GM23338 (cell line): Measurements from ENCODE around the gene SMAGP. TPM values are rescaled to one million over a fixed set of nuclear protein-coding genes. Genes with fewer than 3 reads are reported as not detected.
"Not testable (repeated sequence)": the region's sequence is repeated elsewhere in the genome, so short reads cannot be mapped to it uniquely, and the experiment has no call there.

Experiments used
- ATAC-seq: fragments of 200-7000 bp; cut with Tn5 transposase; 3 replicates; pipeline ENCODE4 v1.9.1; 2020
- DNase-seq: peaks from one replicate; pipeline ENCODE4 v3.0.0-alpha.2; 2015; ENCODE audit warnings: low spot score
- H2AFZ ChIP-seq: fragments of 200-600 bp; sonication (generic); 2 replicates; pipeline ENCODE4 v1.8.0; 2016; ENCODE audit warnings: antibody characterized with exemption, mild to moderate bottlenecking, moderate library complexity
- H3F3A ChIP-seq: fragments of 200-600 bp; sonication (generic); replicated peaks from 2 replicates; pipeline ENCODE4 v1.8.0; 2017; ENCODE audit warnings: antibody characterized with exemption, mixed run types, low read depth
- H3K27ac ChIP-seq: fragments of 200-600 bp; sonication (generic); 2 replicates; pipeline ENCODE4 v1.6.1; 2016; ENCODE audit warnings: low read depth
- H3K27me3 ChIP-seq: fragments of 200-600 bp; sonication (generic); 2 replicates; pipeline ENCODE4 v1.8.0; 2016; ENCODE audit warnings: mild to moderate bottlenecking, mixed run types, moderate library complexity; ENCODE audit not compliant: insufficient read depth
- H3K36me3 ChIP-seq: fragments of 200-600 bp; sonication (generic); 2 replicates; pipeline ENCODE4 v1.8.0; 2016; ENCODE audit warnings: mild to moderate bottlenecking; ENCODE audit not compliant: insufficient read depth
- H3K4me1 ChIP-seq: fragments of 200-600 bp; sonication (generic); 2 replicates; pipeline ENCODE4 v1.8.0; 2016; ENCODE audit warnings: mild to moderate bottlenecking, moderate library complexity; ENCODE audit not compliant: insufficient read depth
- H3K4me2 ChIP-seq: fragments of 200-600 bp; sonication (generic); 2 replicates; pipeline ENCODE4 v1.7.1; 2017; ENCODE audit warnings: mixed run types
- H3K4me3 ChIP-seq: fragments of 200-600 bp; sonication (generic); 2 replicates; pipeline ENCODE4 v1.6.1; 2016; ENCODE audit warnings: mixed run types
- H3K79me2 ChIP-seq: fragments of 200-600 bp; sonication (generic); replicated peaks from 2 replicates; pipeline ENCODE4 v1.8.0; 2017; ENCODE audit warnings: mild to moderate bottlenecking; ENCODE audit not compliant: insufficient read depth
- H3K9me2 ChIP-seq: fragments of 200-600 bp; sonication (generic); 2 replicates; pipeline ENCODE4 v1.8.0; 2017; ENCODE audit not compliant: insufficient read depth
- H4K20me1 ChIP-seq: fragments of 200-600 bp; sonication (generic); replicated peaks from 2 replicates; pipeline ENCODE4 v1.8.0; 2017; ENCODE audit warnings: mild to moderate bottlenecking; ENCODE audit not compliant: insufficient read depth
- H3K27ac Mint-ChIP-seq: 2 replicates; pipeline ENCODE4 v1.8.0; 2020; ENCODE audit warnings: inconsistent platforms, mild to moderate bottlenecking, moderate library complexity, mixed read lengths
- H3K27me3 Mint-ChIP-seq: 3 replicates; pipeline ENCODE4 v1.8.0; 2022; ENCODE audit warnings: low read depth, mild to moderate bottlenecking, moderate library complexity, mixed read lengths, inconsistent platforms; ENCODE audit not compliant: insufficient read depth, poor library complexity
- H3K36me3 Mint-ChIP-seq: 3 replicates; pipeline ENCODE4 v1.8.0; 2021; ENCODE audit warnings: low read depth, mild to moderate bottlenecking, inconsistent platforms, moderate library complexity, mixed read lengths
- H3K4me1 Mint-ChIP-seq: 3 replicates; pipeline ENCODE4 v1.8.0; 2020; ENCODE audit warnings: mild to moderate bottlenecking, inconsistent platforms, mixed read lengths
- H3K4me3 Mint-ChIP-seq: 3 replicates; pipeline ENCODE4 v1.8.0; 2021; ENCODE audit warnings: moderate library complexity, mild to moderate bottlenecking, inconsistent platforms, mixed read lengths
- H3K9me3 Mint-ChIP-seq: 3 replicates; pipeline ENCODE4 v1.8.0; 2020; ENCODE audit warnings: moderate library complexity, mild to moderate bottlenecking, inconsistent platforms, mixed read lengths
- JUNB ChIP-seq: IDR thresholded peaks from one replicate; pipeline ENCODE4 v1.6.1; 2016; ENCODE audit warnings: antibody characterized with exemption; ENCODE audit not compliant: unreplicated experiment
- polyA plus RNA-seq: library from polyadenylated mRNA; unstranded; fragments of >200 nt; fragmentation: Nextera tagmentation; extraction: Ambion mirVana; gene quantifications from 2 replicates; pipeline ENCODE4 v1.2.1, GENCODE V29; 2016
- total RNA-seq: library from RNA; depleted of rRNA; stranded (reverse); fragments of >200 nt; shearing (Covaris generic); gene quantifications from 2 replicates; pipeline ENCODE4 v1.2.3, GENCODE V29; 2014
- TF ChIP-seq, protein P1 (sequence below): fragments of 250-450 bp; sonication (Bioruptor Pico); IDR thresholded peaks from 2 replicates; pipeline ENCODE4 v1.5.0; 2020; ENCODE audit warnings: mild to moderate bottlenecking, moderate library complexity

The SMAGP gene
- total and polyA plus RNA-seq, 2 experiments from 2014 or later: 4.7 to 8.2 TPM

DNA sequence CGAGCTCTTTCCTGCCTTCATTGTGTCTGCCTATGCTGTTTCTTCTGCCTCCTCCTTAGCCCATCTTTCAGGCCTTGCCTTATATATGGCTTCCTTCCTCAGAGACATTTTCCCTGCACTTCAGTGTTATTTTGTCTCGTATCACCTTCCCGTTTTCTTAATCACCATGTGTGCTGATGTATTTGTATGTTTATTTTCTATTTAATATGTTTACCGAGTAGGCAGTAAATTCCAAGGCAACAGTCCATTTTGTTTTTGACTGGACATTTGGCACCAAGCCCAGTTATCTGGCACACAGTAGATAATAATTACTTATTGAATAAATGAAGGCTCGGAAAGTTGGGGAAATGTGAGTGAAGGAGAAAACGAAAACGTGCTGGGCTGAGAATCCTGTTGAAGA is 47.8 kb downstream of the SMAGP start:
- Mint-ChIP-seq H3K27me3 (peaks cover 2% of the 10 kb centered on the region), H3K9me3 (no peaks in the 10 kb centered on the region), H3K4me3 (no peak overlapping the region; the same call in 2 of the 3 replicates), H3K4me1 (peaks cover 15% of the 10 kb centered on the region), H3K36me3 (no peaks in the 10 kb centered on the region), H3K27ac (no peak overlapping the region; the same call in 1 of the 2 replicates)
- DNase-seq (no peak), ATAC-seq (no peak)
- no peak overlapping the region for H3K4me3 ChIP-seq
- no peak overlapping the region for H3K4me2 ChIP-seq
- TF ChIP-seq, protein P1, sequence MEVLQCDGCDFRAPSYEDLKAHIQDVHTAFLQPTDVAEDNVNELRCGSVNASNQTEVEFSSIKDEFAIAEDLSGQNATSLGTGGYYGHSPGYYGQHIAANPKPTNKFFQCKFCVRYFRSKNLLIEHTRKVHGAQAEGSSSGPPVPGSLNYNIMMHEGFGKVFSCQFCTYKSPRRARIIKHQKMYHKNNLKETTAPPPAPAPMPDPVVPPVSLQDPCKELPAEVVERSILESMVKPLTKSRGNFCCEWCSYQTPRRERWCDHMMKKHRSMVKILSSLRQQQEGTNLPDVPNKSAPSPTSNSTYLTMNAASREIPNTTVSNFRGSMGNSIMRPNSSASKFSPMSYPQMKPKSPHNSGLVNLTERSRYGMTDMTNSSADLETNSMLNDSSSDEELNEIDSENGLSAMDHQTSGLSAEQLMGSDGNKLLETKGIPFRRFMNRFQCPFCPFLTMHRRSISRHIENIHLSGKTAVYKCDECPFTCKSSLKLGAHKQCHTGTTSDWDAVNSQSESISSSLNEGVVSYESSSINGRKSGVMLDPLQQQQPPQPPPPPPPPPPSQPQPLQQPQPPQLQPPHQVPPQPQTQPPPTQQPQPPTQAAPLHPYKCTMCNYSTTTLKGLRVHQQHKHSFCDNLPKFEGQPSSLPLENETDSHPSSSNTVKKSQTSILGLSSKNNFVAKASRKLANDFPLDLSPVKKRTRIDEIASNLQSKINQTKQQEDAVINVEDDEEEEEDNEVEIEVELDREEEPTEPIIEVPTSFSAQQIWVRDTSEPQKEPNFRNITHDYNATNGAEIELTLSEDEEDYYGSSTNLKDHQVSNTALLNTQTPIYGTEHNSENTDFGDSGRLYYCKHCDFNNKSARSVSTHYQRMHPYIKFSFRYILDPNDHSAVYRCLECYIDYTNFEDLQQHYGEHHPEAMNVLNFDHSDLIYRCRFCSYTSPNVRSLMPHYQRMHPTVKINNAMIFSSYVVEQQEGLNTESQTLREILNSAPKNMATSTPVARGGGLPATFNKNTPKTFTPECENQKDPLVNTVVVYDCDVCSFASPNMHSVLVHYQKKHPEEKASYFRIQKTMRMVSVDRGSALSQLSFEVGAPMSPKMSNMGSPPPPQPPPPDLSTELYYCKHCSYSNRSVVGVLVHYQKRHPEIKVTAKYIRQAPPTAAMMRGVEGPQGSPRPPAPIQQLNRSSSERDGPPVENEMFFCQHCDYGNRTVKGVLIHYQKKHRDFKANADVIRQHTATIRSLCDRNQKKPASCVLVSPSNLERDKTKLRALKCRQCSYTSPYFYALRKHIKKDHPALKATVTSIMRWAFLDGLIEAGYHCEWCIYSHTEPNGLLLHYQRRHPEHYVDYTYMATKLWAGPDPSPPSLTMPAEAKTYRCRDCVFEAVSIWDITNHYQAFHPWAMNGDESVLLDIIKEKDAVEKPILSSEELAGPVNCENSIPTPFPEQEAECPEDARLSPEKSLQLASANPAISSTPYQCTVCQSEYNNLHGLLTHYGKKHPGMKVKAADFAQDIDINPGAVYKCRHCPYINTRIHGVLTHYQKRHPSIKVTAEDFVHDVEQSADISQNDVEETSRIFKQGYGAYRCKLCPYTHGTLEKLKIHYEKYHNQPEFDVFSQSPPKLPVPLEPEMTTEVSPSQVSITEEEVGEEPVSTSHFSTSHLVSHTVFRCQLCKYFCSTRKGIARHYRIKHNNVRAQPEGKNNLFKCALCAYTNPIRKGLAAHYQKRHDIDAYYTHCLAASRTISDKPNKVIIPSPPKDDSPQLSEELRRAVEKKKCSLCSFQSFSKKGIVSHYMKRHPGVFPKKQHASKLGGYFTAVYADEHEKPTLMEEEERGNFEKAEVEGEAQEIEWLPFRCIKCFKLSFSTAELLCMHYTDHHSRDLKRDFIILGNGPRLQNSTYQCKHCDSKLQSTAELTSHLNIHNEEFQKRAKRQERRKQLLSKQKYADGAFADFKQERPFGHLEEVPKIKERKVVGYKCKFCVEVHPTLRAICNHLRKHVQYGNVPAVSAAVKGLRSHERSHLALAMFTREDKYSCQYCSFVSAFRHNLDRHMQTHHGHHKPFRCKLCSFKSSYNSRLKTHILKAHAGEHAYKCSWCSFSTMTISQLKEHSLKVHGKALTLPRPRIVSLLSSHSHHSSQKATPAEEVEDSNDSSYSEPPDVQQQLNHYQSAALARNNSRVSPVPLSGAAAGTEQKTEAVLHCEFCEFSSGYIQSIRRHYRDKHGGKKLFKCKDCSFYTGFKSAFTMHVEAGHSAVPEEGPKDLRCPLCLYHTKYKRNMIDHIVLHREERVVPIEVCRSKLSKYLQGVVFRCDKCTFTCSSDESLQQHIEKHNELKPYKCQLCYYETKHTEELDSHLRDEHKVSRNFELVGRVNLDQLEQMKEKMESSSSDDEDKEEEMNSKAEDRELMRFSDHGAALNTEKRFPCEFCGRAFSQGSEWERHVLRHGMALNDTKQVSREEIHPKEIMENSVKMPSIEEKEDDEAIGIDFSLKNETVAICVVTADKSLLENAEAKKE (CRISPR knock-in tag): no peak
- TF ChIP-seq JUNB: no peak
- H3K79me2 ChIP-seq: peaks cover 5% of the 10 kb centered on the region; the same call in 1 of the 2 replicates
- H3K4me1 ChIP-seq: peaks cover 14% of the 10 kb centered on the region
- H2AFZ ChIP-seq: no peak overlapping the region
- no peaks in the 10 kb centered on the region for H3K27me3 ChIP-seq
- H3K27ac ChIP-seq: no peak overlapping the region
- no peaks in the 10 kb centered on the region for H3K36me3 ChIP-seq
- H3K9me2 ChIP-seq: no peaks in the 10 kb centered on the region
- no peaks in the 10 kb centered on the region for H4K20me1 ChIP-seq
- peaks cover 12% of the 10 kb centered on the region; the same call in 1 of the 2 replicates for H3F3A ChIP-seq

DNA sequence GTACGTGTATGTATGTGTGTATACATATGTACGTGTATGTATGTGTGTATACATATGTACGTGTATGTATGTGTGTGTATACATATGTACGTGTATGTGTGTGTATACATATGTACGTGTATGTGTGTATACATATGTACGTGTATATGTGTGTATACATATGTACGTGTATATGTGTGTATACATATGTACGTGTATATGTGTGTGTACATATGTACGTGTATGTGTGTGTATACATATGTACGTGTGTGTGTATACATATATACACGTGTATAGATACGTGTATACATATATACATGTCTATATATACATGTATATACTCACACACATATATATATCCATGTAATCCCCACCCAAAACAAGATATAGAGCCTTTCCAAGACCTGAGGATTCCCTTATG is 50.4 kb downstream of the SMAGP start:
- not testable (repeated sequence) for DNase-seq, H3K4me3 Mint-ChIP-seq, H3K4me3 ChIP-seq, H3K36me3 Mint-ChIP-seq, ATAC-seq, H3K9me2 ChIP-seq, H3K27me3 Mint-ChIP-seq, H3K27ac ChIP-seq, H3K27me3 ChIP-seq, H2AFZ ChIP-seq, H3K27ac Mint-ChIP-seq, H3K36me3 ChIP-seq, H4K20me1 ChIP-seq, H3K9me3 Mint-ChIP-seq
- Histone ChIP-seq H3K4me2 (peak overlapping the region; percentile 86; the same call in 1 of the 2 replicates), H3K79me2 (peaks cover 16% of the 10 kb centered on the region; the same call in 1 of the 2 replicates), H3K4me1 (peaks cover 22% of the 10 kb centered on the region), H3F3A (peaks cover 18% of the 10 kb centered on the region; the same call in 1 of the 2 replicates)
- peaks cover 17% of the 10 kb centered on the region for H3K4me1 Mint-ChIP-seq
